HepG2 (cell line): ENCODE data around the gene SLC25A47. TPM values are rescaled to one million over a fixed set of nuclear protein-coding genes. Genes with fewer than 3 reads are reported as not detected.

Source experiments
- ATAC-seq: fragments of 200-7000 bp; cut with Tn5 transposase; 3 replicates; pipeline ENCODE4 v1.9.1; 2020; ENCODE audit warnings: mild to moderate bottlenecking, moderate library complexity
- BruUV-seq: library from RNA; stranded (reverse); fragments of 400-500 nt; replicated peaks from 2 replicates; lab custom pipeline; 2021; lab: Mats Ljungman, UMichigan
- CTCF ChIA-PET: fragments of 300-600 bp; formaldehyde crosslinking; extraction: SDS; loops from one replicate; lab custom pipeline; 2021; ENCODE audit warnings: low total read pairs, inconsistent platforms, low intra/inter-chr PET ratio; lab: Yijun Ruan, JAX
- POLR2A ChIA-PET: fragments of 350-600 bp; sonication (Branson Sonifier 250); formaldehyde crosslinking; loops from one replicate; lab custom pipeline; 2020; ENCODE audit warnings: antibody characterized with exemption, inconsistent platforms; lab: Yijun Ruan, JAX
- DNase-seq: peaks from one replicate; pipeline ENCODE4 v3.0.0-alpha.2; 2015; ENCODE audit warnings: low spot score
- FAIRE-seq: peaks from 3 replicates; lab custom pipeline; 2011; peaks lifted over from hg19 to GRCh38; lab: Jason Lieb, UNC
- H2AFZ ChIP-seq: one replicate; pipeline ENCODE4 v1.6.1; 2011; ENCODE audit warnings: low read length, inconsistent platforms
- H3K27ac ChIP-seq: fragments of 300-600 bp; 3 replicates; pipeline ENCODE4 v1.8.0; 2011; ENCODE audit warnings: mixed run types, mild to moderate bottlenecking, mixed read lengths, low read length, inconsistent platforms; ENCODE audit not compliant: insufficient read depth; ENCODE audit errors: extremely low read length
- H3K27me3 ChIP-seq, 2 experiments: fragments of 200-600 bp in 1 of 2; 2 replicates in 1 of 2; 3 replicates in 1 of 2; pipeline versions ENCODE4 v1.6.0 to v1.8.0; 2011; ENCODE audit warnings: low read length in 2 of 2, mild to moderate bottlenecking in 2 of 2, moderate library complexity in 2 of 2, inconsistent platforms in 1 of 2; ENCODE audit not compliant: insufficient read depth in 2 of 2, control insufficient read depth in 1 of 2
- H3K36me3 ChIP-seq, 2 experiments: fragments of 200-600 bp in 1 of 2; replicated peaks in 1 of 2; 2 replicates in 1 of 2; 3 replicates in 1 of 2; pipeline versions ENCODE4 v1.5.1 to v1.8.0; 2011; ENCODE audit warnings: low read length in 2 of 2, inconsistent platforms in 1 of 2; ENCODE audit not compliant: insufficient read depth in 2 of 2, control insufficient read depth in 1 of 2
- H3K4me1 ChIP-seq: 2 replicates; pipeline ENCODE4 v1.5.1; 2012; ENCODE audit warnings: low read length, inconsistent platforms; ENCODE audit not compliant: insufficient read depth
- H3K4me2 ChIP-seq: 2 replicates; pipeline ENCODE4 v1.6.0; 2011; ENCODE audit warnings: low read depth, low read length, inconsistent platforms
- H3K4me3 ChIP-seq, 3 experiments: fragments of 200-600 bp in 1 of 3; sonication (generic), shearing (Covaris generic) in 1 of 3; replicated peaks in 1 of 3; 2 replicates each; pipeline ENCODE4 v1.5.1; 2011 to 2016; ENCODE audit warnings: low read length in 3 of 3, inconsistent platforms in 2 of 3, low read depth in 2 of 3, mild to moderate bottlenecking in 2 of 3, control low read depth in 1 of 3, mixed read lengths in 1 of 3; ENCODE audit not compliant: insufficient read depth in 1 of 3
- H3K79me2 ChIP-seq: one replicate; pipeline ENCODE4 v1.6.1; 2011; ENCODE audit warnings: low read length, inconsistent platforms; ENCODE audit not compliant: insufficient read depth
- H3K9ac ChIP-seq: 2 replicates; pipeline ENCODE4 v1.6.0; 2011; ENCODE audit warnings: mild to moderate bottlenecking, low read depth, low read length, inconsistent platforms; ENCODE audit not compliant: insufficient read depth
- H3K9me3 ChIP-seq: 2 replicates; pipeline ENCODE4 v1.5.1; 2012; ENCODE audit warnings: mild to moderate bottlenecking, low read length
- H4K20me1 ChIP-seq: 2 replicates; pipeline ENCODE4 v1.6.0; 2011; ENCODE audit warnings: inconsistent platforms, mild to moderate bottlenecking, low read length, moderate library complexity; ENCODE audit not compliant: insufficient read depth
- CBFB ChIP-seq: sonication (generic); formaldehyde crosslinking; IDR thresholded peaks from 2 replicates; pipeline ENCODE4 v1.4.0; 2020; ENCODE audit warnings: missing genetic modification reagents
- HNF4A ChIP-seq: sonication (generic); formaldehyde crosslinking; IDR thresholded peaks from 2 replicates; pipeline ENCODE4 v1.4.0; 2020; ENCODE audit warnings: missing genetic modification reagents
- KDM2A ChIP-seq: sonication (generic); formaldehyde crosslinking; IDR thresholded peaks from 2 replicates; pipeline ENCODE4 v1.4.0; 2020; ENCODE audit warnings: low read depth, missing genetic modification reagents, borderline replicate concordance
- KMT2A ChIP-seq: sonication (generic); formaldehyde crosslinking; IDR thresholded peaks from 2 replicates; pipeline ENCODE4 v1.4.0; 2020; ENCODE audit warnings: missing genetic modification reagents
- MBD4 ChIP-seq: IDR thresholded peaks from 2 replicates; pipeline ENCODE4 v1.6.1; 2012; ENCODE audit warnings: low read length, inconsistent platforms, borderline replicate concordance
- PRMT3 ChIP-seq: sonication (generic); formaldehyde crosslinking; IDR thresholded peaks from 2 replicates; pipeline ENCODE4 v1.8.1; 2022; ENCODE audit warnings: low read depth, mild to moderate bottlenecking, moderate library complexity, missing genetic modification reagents, borderline replicate concordance
- RAD21 ChIP-seq: fragments of 450-650 bp; formaldehyde crosslinking; IDR thresholded peaks from 2 replicates; pipeline ENCODE4 v1.5.0; 2020; ENCODE audit warnings: mild to moderate bottlenecking
- TOE1 ChIP-seq: sonication (generic); formaldehyde crosslinking; IDR thresholded peaks from 2 replicates; pipeline ENCODE4 v1.4.0; 2020; ENCODE audit warnings: mild to moderate bottlenecking, missing genetic modification reagents
- YEATS4 ChIP-seq: sonication (generic); formaldehyde crosslinking; IDR thresholded peaks from 2 replicates; pipeline ENCODE4 v1.4.0; 2020; ENCODE audit warnings: missing genetic modification reagents, borderline replicate concordance
- ZFY ChIP-seq: sonication (generic); formaldehyde crosslinking; IDR thresholded peaks from 2 replicates; pipeline ENCODE4 v1.4.0; 2020; ENCODE audit warnings: missing genetic modification reagents
- ZNF264 ChIP-seq: sonication (generic); formaldehyde crosslinking; IDR thresholded peaks from 2 replicates; pipeline ENCODE4 v1.4.0; 2020; ENCODE audit warnings: missing genetic modification reagents
- ZNF343 ChIP-seq: sonication (generic); formaldehyde crosslinking; IDR thresholded peaks from 2 replicates; pipeline ENCODE4 v1.4.0; 2020; ENCODE audit warnings: mild to moderate bottlenecking, missing genetic modification reagents
- ZNF616 ChIP-seq: sonication (generic); formaldehyde crosslinking; IDR thresholded peaks from 2 replicates; pipeline ENCODE4 v1.5.0; 2020; ENCODE audit warnings: low read depth, mild to moderate bottlenecking, missing genetic modification reagents
- ZNF790 ChIP-seq: sonication (generic); formaldehyde crosslinking; IDR thresholded peaks from 2 replicates; pipeline ENCODE4 v1.8.0; 2022; ENCODE audit warnings: missing genetic modification reagents, mild to moderate bottlenecking, borderline replicate concordance
- WGBS: methylation state at CpG from one replicate; pipeline ENCODE4 v1.1.6; 2017; ENCODE audit warnings: low lambda C conversion rate; 5-methylcytosine and 5-hydroxymethylcytosine counted together
- in situ Hi-C: cut with HindIII; loops from 2 replicates; pipeline ENCODE4 v1.10.0; 2017; ENCODE audit warnings: low pct_unique_long_range_greater_than_20kb; ENCODE audit not compliant: extremely low pct_ligation_motif_present
- intact Hi-C: fragments of 100-400 bp; cut with micrococcal nuclease; formaldehyde crosslinking; loops from one replicate; pipeline ENCODE4 v1.10.0; 2022; ENCODE audit not compliant: unreplicated experiment
- polyA plus RNA-seq, 8 experiments: library from polyadenylated mRNA; depleted of rRNA in 3 of 8; stranded (reverse) in 7 of 8; unstranded in 1 of 8; fragments of >200 nt; fragmentation: Illumina TruSeq in 4 of 8; extraction: Trizol in 4 of 8; gene quantifications; 2 replicates each; pipeline versions ENCODE4 v1.2.1 to v1.2.3, GENCODE V29; 2011 to 2016; ENCODE audit warnings: low read depth in 4 of 8, missing spikeins in 1 of 8, mixed read lengths in 1 of 8; ENCODE audit not compliant: insufficient read depth in 1 of 8
- total RNA-seq, 5 experiments: library from RNA; depleted of rRNA; stranded (reverse); fragments of >200 nt; fragmentation: Illumina TruSeq; extraction: Trizol; gene quantifications; 2 replicates each; pipeline ENCODE4 v1.2.3, GENCODE V29; 2016; ENCODE audit warnings: low read depth in 1 of 5

SLC25A47 gene
- total and polyA plus RNA-seq, 2 of the 13 experiments (the other 11 are each of a cell fraction or from before 2014, with no cell fraction given), result 1.0 to 1.7 TPM

GRCh38 chr14:100299238-100299560, 23.9 kb upstream of the SLC25A47 start:
- intact Hi-C loops (no loop called here), in situ Hi-C loops (no loop called here)
- POLR2A ChIA-PET, result no interaction called here
- no peaks in the 10 kb centered on the region; the same call in 1 of the 2 replicates for H4K20me1 ChIP-seq
- no TSS peak for BruUV-seq
- no peaks in the 10 kb centered on the region; a peak in 1 of 5 replicates for H3K36me3 ChIP-seq
- H3K79me2 ChIP-seq, result no peaks in the 10 kb centered on the region
- H3K4me1 ChIP-seq, result peaks cover 18% of the 10 kb centered on the region
- H3K27me3 ChIP-seq, result no peaks in the 10 kb centered on the region
- H3K27ac ChIP-seq, result no peak overlapping the region
- ATAC-seq (no peak), DNase-seq (no peak), FAIRE-seq (no peak)
- no peak overlapping the region for H2AFZ ChIP-seq
- CTCF ChIA-PET, result no interaction called here
- WGBS, result 87% methylated on average over 3 of the region's 6 CpGs
- TF ChIP-seq HNF4A (CRISPR knock-in tag) (no peak), CBFB (CRISPR knock-in tag) (no peak), PRMT3 (no peak), RAD21 (no peak), ZNF264 (CRISPR knock-in tag) (no peak), ZNF790 (no peak), KDM2A (no peak), ZNF343 (CRISPR knock-in tag) (no peak), ZNF616 (CRISPR knock-in tag) (no peak), TOE1 (CRISPR knock-in tag) (no peak), ZFY (CRISPR knock-in tag) (no peak), KMT2A (CRISPR knock-in tag) (no peak), MBD4 (no peak), YEATS4 (CRISPR knock-in tag) (no peak)
- H3K9ac ChIP-seq, result no peak overlapping the region
- no peak overlapping the region for H3K4me3 ChIP-seq
- H3K4me2 ChIP-seq, result no peak overlapping the region
- no peaks in the 10 kb centered on the region for H3K9me3 ChIP-seq
